SH-SY5Y (cell line): Measurements from ENCODE around the gene TGM3.

Experiments
- GATA2 ChIP-seq: IDR thresholded peaks from 2 replicates; pipeline ENCODE4 v1.6.1; 2011; ENCODE audit warnings: mild to moderate bottlenecking, low read depth, low read length
- GATA3 ChIP-seq: IDR thresholded peaks from 2 replicates; pipeline ENCODE4 v1.6.1; 2011; ENCODE audit warnings: low read depth, mild to moderate bottlenecking, low read length, moderate library complexity

DNA sequence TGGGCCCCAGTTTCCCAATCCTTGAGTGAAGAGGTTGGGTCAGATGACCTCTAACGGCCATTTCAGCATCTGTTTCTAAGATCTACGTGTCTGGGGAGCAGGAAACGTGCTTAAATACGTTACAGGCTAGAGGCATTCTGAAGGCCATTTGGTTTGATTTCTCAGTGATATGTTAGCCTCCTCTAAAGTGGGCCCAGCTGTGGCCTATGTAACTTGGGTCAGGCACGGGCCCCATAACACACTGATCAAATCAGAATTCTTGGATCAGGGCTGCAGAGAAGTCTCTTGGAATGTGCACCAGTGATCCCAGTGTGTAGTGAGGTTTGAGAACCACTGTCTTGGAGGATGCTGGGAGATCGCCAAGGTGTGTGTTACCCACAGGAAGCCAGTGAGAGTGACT is 36.1 kb upstream of the TGM3 start:
- TF ChIP-seq GATA2, result no peak
- TF ChIP-seq GATA3, result no peak
